ENCODE results near the gene HMX2.
A peak's percentile ranks its signal among the peaks of the same experiment; 100 is the strongest.

Gene HMX2

DNA sequence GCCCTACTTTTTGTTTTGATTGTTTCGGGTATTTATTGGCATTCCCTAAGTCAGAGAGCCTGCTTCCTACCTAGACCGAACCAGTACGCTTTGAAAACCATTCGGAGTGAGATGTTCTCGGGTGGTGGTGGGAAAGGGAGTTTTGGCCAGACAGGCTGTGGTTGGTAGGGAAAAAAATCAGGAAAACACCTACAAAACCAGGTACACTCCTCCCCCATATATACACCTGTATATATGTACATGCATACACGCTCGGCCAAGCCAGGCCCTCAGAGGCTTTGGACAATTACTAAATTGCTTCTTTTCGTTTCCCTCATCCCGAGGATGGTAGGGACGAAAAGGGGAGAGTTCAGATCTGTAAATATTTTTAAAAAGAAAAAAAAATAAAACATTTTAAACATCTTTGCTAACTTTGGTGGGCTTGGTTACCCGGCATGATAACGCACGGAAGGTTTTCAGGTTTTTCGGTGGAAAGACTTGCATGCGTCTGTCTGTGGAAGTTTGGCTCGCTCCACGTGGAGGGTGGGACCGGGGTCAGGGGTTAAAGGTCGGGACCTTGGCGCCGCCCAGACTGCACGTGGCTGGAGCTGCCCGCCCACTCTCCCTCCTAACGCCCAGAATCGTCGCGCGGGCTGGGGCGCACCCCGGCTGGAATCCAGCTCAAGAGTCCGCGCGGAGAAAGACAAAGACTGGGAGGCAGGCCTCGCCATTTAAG is 2.5 kb downstream of the HMX2 start:
- Histone ChIP-seq H3K36me3 (replicated peaks) (peaks cover 19% of the 10 kb centered on the region), H3K27me3 (ENCODE audit: low read depth) (no peaks in the 10 kb centered on the region), H3K4me3 (no peak overlapping the region), H3K4me1 (peaks cover 32% of the 10 kb centered on the region), H3K9me3 (no peaks in the 10 kb centered on the region)
- in situ Hi-C loops (cut with MboI; ENCODE audit: low sequenced_read_pairs) = no loop called here
- DNase-seq (ENCODE audit: low spot score in 2 of 2) = no peak

DNA sequence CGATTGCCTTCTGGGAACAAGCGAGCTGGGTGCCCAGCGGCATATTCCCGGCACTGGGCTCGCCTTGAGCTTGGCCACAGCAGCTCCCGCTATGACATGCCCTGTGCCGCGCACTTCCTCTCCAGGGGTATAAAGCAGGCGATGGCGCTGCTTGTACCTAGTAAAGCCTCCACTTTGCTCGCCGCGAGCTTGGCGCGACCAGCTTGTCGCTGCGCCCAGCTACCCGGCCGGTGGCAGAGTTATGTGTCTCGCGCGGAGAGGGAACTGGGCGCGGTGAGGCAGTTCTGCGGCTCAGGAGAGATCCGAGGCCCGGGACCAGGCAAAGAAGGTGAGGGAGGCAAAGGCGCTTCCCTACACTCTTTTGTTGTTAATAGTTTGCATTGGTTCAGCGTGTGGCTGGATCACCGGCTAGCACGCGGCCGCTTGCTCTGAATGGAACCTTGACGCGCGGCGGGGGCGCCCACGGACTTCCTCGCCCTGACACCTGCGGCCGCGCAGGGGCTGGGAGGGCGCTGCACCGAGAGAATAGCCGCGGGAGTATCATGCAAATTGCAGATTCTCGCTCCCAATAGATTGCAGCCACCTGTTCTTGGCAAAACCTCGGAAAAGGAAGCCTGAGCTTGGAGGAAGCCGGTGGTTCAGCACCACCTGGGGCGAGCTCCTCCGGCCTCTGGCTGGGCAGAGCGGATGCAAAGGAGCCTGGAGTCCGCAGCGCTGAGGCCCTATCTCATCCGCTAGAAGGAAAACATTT is 3.2 kb downstream of the HMX2 start:
- Histone ChIP-seq H3K27me3 (ENCODE audit: low read depth) (no peaks in the 10 kb centered on the region), H3K9me3 (no peaks in the 10 kb centered on the region), H3K4me3 (no peak overlapping the region), H3K36me3 (replicated peaks) (peaks cover 26% of the 10 kb centered on the region), H3K4me1 (peaks cover 38% of the 10 kb centered on the region)
- in situ Hi-C loops (cut with MboI; ENCODE audit: low sequenced_read_pairs) = no loop called here
- no peak for DNase-seq (ENCODE audit: low spot score in 2 of 2)

DNA sequence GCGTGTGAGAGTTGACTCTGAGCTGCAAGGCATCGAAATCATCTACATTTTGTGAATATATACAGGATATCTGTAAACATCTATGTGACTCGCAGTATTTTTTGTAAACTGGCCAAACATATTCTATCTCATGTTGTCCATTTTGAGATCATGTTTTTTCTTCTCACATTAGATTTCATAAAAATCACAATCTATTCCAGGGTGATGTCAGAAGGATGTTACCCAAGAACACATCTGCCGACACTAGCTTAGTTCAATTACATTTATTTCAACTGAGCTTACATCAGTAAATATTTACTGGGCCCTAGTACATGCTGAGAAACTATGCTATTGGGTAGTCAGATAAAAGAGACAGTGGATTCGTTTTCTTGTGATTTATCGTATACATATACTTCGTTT is 3.8 kb downstream of the HMX2 start:
- H3K4me1 ChIP-seq = peaks cover 42% of the 10 kb centered on the region

DNA sequence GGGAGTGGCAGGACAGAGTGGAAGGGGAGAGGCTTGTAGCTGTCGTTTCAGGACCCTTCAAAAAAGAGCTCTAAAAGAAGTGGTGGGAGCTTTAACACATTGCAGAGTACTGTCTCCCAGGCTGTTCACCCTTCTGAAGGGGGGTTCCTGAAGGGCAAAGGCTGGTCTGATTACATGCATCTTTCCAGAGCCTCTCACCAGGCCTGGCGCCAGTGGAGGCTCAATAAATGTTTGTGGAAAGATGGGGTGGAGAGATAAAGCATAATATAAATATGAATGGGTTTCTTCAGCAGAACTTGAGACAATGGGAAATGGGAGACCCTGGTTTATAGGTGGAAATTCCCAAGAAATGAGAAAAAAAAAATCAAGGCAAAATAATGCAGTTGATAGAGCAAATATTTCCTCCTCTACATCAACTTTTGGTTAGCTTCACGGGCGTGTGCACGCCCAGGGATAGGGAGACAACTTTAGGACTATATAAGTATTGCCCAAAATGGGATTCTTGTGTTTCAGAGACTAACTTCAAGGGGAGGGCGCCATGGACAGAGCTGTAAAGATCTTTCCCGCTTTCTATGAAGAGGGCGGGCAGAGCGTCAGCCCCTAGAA is 5.7 kb downstream of the HMX2 start:
- H3K27me3 ChIP-seq (ENCODE audit: low read depth) = no peaks in the 10 kb centered on the region
- H3K36me3 ChIP-seq (replicated peaks) = peaks cover 50% of the 10 kb centered on the region
- in situ Hi-C loops (cut with MboI; ENCODE audit: low sequenced_read_pairs) = no loop called here
- peak in 1 of 2 experiments; percentile 36 for DNase-seq (ENCODE audit: low spot score in 2 of 2)
- no peak overlapping the region for H3K4me3 ChIP-seq
- H3K4me1 ChIP-seq = peaks cover 56% of the 10 kb centered on the region
- H3K9me3 ChIP-seq = no peaks in the 10 kb centered on the region

More for the DNA sequence above, 3.8 kb downstream of the HMX2 start:
- Histone ChIP-seq H3K4me3 (no peak overlapping the region), H3K9me3 (no peaks in the 10 kb centered on the region), H3K36me3 (replicated peaks) (peaks cover 32% of the 10 kb centered on the region), H3K27me3 (ENCODE audit: low read depth) (no peaks in the 10 kb centered on the region)
- in situ Hi-C loops (cut with MboI; ENCODE audit: low sequenced_read_pairs) = no loop called here
- DNase-seq (ENCODE audit: low spot score in 2 of 2) = no peak

DNA sequence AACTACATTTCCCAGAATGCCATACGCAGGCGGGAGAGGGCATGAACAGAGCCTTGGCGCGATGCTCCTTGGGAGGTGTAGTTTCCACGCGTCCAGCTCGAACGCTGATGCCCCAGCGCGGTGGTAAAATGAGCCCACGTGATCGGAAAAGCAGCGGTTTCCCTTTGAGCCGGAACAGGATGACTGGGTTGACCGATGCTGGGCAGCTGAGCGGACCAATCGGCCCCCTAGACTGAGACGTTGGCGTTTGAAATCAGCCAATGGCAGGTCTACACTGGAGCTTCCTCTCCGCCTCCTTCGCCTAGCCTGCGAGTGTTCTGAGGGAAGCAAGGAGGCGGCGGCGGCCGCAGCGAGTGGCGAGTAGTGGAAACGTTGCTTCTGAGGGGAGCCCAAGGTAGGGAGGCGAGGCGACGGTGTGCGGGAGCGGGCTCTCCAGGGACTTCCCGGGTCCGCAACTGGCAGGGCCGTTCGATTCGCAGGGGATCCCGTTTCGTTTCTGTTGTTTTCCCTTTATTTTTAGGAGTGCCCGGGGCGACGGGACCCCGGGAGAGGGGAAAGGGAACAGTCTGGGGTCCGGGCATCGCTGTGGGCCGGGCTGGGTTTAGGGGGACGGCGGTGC is 6.3 kb downstream of the HMX2 start, which contains the start of gene BUB3:
Gene BUB3, plus strand, starts transcription at position 311 of the 619 bp plus-strand sequence. CDS start 516 bp downstream, outside the sequence.
- Histone ChIP-seq H3K27me3 (ENCODE audit: low read depth) (no peaks in the 10 kb centered on the region), H3K4me3 (peak within 1 kb of the TSS; percentile 97), H3K4me1 (peaks cover 57% of the 10 kb centered on the region), H3K36me3 (replicated peaks) (peaks cover 56% of the 10 kb centered on the region), H3K9me3 (no peaks in the 10 kb centered on the region)
- in situ Hi-C loops (cut with MboI; ENCODE audit: low sequenced_read_pairs) = no loop called here
- peak; percentile 96 to 98 for DNase-seq (ENCODE audit: low spot score in 2 of 2)

DNA sequence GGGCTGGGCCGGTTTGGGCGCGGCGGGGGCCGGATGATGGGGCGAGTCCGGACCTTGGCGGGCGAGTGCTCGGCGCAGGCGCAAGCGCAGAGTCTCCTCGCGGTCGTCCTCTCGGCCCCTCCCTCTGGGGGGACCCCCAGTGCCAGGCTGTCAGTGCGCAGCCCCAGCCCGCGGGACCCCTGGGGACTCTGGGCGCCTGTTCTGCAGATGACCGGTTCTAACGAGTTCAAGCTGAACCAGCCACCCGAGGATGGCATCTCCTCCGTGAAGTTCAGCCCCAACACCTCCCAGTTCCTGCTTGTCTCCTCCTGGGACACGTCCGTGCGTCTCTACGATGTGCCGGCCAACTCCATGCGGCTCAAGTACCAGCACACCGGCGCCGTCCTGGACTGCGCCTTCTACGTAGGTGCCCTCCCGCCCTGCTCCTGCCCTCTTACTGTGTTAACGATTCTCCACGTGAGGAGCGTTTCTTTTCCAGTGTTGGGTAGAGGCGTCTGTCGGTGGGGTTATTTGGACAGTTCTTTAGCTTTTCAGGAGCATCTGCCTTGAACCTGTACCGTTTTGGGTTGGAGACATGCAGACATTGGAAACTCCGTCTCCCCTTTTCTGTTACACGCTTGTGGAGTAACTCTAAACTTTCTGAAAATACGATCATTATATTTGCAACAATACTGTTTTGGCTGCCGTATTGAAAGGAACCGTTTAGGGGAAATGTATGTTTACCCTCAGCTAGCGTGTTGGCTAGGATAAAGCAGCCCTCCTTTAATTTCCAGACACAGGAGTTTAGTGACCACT is 7.0 kb downstream of the HMX2 start:
- H3K36me3 ChIP-seq (replicated peaks) = peaks cover 60% of the 10 kb centered on the region
- in situ Hi-C loops (cut with MboI; ENCODE audit: low sequenced_read_pairs) = no loop called here
- DNase-seq (ENCODE audit: low spot score in 2 of 2) = peak; percentile 45 to 64

DNA sequence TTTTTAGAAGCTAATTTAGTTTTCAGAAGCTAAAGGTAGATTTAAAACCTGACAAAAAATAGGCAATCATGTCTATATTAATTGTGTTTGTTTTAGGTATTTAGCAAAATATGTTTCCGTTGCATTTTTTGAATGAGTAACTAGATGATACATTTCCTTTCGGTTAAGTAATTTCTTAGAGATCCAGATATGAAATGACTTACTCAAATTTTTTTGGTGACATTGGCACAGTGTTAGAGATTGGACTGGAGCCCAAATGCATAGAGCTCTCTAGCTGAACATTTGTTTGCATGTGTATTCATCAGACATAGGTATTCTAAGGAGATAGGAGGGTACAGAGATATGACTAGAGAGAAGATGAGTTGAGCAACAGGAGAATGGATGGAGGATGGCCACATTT is 8.1 kb downstream of the HMX2 start:
- DNase-seq (ENCODE audit: low spot score in 2 of 2) = no peak
- Histone ChIP-seq H3K27me3 (ENCODE audit: low read depth) (no peaks in the 10 kb centered on the region), H3K9me3 (no peaks in the 10 kb centered on the region), H3K4me1 (peaks cover 57% of the 10 kb centered on the region), H3K4me3 (peak overlapping the region; percentile 97), H3K36me3 (replicated peaks) (peaks cover 62% of the 10 kb centered on the region)
- in situ Hi-C loops (cut with MboI; ENCODE audit: low sequenced_read_pairs) = no loop called here

More for the DNA sequence above, 7.0 kb downstream of the HMX2 start:
- Histone ChIP-seq H3K4me1 (peaks cover 57% of the 10 kb centered on the region), H3K4me3 (peak overlapping the region; percentile 97), H3K27me3 (ENCODE audit: low read depth) (no peaks in the 10 kb centered on the region), H3K9me3 (no peaks in the 10 kb centered on the region)

DNA sequence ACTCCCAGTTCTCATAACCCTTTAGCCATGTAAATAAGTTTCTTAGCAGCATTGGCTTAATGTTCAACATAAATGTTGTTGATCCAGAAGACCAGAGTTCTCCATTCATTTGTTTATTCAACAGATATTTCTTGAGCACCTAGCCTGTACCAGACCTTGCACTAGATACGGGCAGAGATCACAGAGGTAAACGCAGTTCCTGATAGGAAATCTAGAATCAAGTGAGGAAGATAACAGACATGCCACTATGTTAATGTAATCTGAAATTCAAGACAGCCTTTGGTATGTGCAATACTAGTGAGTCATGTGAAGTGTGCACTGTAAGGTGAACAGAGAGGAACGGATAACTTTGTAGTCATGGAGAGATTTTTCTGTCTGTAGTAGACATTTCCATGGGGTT is 9.3 kb downstream of the HMX2 start:
- Histone ChIP-seq H3K36me3 (replicated peaks) (peaks cover 74% of the 10 kb centered on the region), H3K9me3 (no peaks in the 10 kb centered on the region), H3K4me1 (peaks cover 52% of the 10 kb centered on the region), H3K4me3 (no peak overlapping the region), H3K27me3 (ENCODE audit: low read depth) (no peaks in the 10 kb centered on the region)
- in situ Hi-C loops (cut with MboI; ENCODE audit: low sequenced_read_pairs) = no loop called here
- no peak for DNase-seq (ENCODE audit: low spot score in 2 of 2)

DNA sequence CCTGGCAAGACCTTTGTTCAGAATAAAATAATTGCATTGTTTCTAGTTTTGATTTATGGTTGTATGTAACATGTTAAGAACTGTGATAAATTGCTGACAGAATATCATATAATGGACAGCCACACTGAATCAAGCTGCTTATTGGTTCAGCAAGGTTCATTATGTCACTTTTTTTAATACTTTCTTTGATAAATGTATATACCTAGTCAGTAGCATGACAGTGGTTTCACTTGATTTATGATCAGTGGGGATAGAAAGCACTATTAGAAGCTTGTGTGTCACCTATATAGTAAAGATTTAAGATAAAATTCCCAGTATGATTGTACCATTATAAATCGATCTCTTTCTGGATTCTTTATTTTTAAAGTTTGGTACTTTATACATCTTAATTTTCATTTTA is 10.7 kb downstream of the HMX2 start:
- in situ Hi-C loops (cut with MboI; ENCODE audit: low sequenced_read_pairs) = no loop called here
- Histone ChIP-seq H3K36me3 (replicated peaks) (peaks cover 88% of the 10 kb centered on the region), H3K9me3 (no peaks in the 10 kb centered on the region), H3K4me1 (peaks cover 37% of the 10 kb centered on the region), H3K4me3 (no peak overlapping the region), H3K27me3 (ENCODE audit: low read depth) (no peaks in the 10 kb centered on the region)
- DNase-seq (ENCODE audit: low spot score in 2 of 2) = no peak

DNA sequence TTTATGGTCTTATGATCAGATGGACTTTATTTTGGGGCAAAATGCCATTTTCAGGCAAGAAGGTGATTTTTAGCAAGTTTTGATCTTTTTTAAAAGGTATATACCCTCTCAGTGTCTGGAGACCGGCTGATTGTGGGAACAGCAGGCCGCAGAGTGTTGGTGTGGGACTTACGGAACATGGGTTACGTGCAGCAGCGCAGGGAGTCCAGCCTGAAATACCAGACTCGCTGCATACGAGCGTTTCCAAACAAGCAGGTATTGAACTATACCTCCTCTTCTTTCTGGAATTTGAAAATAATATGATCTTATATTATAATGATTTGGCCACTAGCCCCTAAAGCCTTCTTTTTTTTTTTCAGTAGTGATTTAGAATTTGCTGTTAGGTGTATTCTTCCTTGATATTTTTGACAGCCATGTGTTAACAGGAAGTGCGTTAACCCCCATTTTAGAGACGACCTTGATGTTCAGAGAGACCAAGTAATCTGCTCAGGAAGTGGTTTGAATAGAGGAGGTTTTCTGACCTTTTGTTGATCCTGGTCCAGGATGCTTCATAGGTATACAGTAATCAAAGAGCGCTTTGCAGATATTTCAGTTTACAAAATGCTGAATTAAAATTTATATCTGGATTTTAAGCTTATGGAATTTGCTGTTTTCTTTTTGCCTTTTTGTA is 12.5 kb downstream of the HMX2 start:
- DNase-seq (ENCODE audit: low spot score in 2 of 2) = no peak
- Histone ChIP-seq H3K9me3 (no peaks in the 10 kb centered on the region), H3K36me3 (replicated peaks) (peaks cover 99% of the 10 kb centered on the region), H3K4me3 (no peak overlapping the region), H3K4me1 (peaks cover 35% of the 10 kb centered on the region), H3K27me3 (ENCODE audit: low read depth) (no peaks in the 10 kb centered on the region)
- in situ Hi-C loops (cut with MboI; ENCODE audit: low sequenced_read_pairs) = no loop called here

DNA sequence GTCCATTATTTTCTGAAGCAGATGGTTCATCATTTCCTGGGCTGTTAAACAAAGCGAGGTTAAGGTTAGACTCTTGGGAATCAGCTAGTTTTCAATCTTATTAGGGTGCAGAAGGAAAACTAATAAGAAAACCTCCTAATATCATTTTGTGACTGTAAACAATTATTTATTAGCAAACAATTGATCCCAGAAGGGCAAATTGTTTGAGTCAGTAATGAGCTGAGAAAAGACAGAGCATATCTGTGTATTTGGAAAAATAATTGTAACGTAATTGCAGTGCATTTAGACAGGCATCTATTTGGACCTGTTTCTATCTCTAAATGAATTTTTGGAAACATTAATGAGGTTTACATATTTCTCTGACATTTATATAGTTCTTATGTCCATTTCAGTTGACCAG is 16.4 kb downstream of the HMX2 start:
- Histone ChIP-seq H3K4me3 (no peak overlapping the region), H3K9me3 (no peaks in the 10 kb centered on the region), H3K27me3 (ENCODE audit: low read depth) (no peaks in the 10 kb centered on the region), H3K4me1 (no peaks in the 10 kb centered on the region), H3K36me3 (replicated peaks) (peaks cover 87% of the 10 kb centered on the region)
- no peak for DNase-seq (ENCODE audit: low spot score in 2 of 2)
- in situ Hi-C loops (cut with MboI; ENCODE audit: low sequenced_read_pairs) = no loop called here

DNA sequence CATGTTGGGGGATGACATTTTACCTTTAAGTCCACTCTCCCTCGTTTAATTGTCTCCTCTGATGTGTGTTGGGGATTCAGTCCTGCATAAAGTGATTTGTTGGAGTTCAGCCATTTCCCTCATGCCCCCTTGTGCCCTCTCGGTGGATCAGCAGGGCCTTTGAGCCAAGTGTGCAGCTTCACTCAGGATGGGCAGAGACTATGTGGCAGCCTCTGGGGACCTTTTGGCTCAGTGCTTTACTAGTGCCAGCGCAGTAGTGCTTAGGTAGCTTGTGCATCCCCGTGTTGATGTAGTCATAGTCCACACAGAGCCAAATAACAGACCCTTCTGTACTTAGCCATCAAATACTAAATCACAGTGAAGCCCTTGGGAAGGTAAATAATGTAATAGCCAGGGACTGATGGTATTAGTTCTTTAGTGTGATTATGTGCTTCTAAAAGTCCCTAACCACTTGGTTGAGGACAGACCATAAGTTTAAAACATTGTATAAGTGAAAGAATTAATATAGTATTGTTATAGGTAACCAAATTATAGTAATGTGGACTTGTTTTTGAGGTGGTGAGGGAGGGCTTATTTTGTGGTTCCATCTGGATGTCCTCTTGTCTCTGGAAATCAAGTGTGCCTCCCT is 17.6 kb downstream of the HMX2 start:
- H3K36me3 ChIP-seq (replicated peaks) = peaks cover 83% of the 10 kb centered on the region

More for the DNA sequence above, 17.6 kb downstream of the HMX2 start:
- H3K4me1 ChIP-seq = no peaks in the 10 kb centered on the region
- no peak overlapping the region for H3K4me3 ChIP-seq
- H3K9me3 ChIP-seq = no peaks in the 10 kb centered on the region
- in situ Hi-C loops (cut with MboI; ENCODE audit: low sequenced_read_pairs) = no loop called here
- H3K27me3 ChIP-seq (ENCODE audit: low read depth) = no peaks in the 10 kb centered on the region
- DNase-seq (ENCODE audit: low spot score in 2 of 2) = no peak

Measured in HAP-1 (cell line).